Esophagus muscularis mucosa (tissue), 4 donors: Measurements from ENCODE around the gene FAM76A.

ENCODE experiments used
- CTCF ChIP-seq, 3 experiments: fragments of 200-600 bp in 2 of 3; fragments of 450-650 bp in 1 of 3; sonication (generic) in 2 of 3; IDR thresholded peaks; one replicate each; pipeline ENCODE4 v1.5.1; 2017 to 2019; ENCODE audit warnings: antibody characterized with exemption in 3 of 3, mild to moderate bottlenecking in 2 of 3, moderate library complexity in 1 of 3
- EP300 ChIP-seq: sonication (generic); formaldehyde crosslinking; IDR thresholded peaks from one replicate; pipeline ENCODE4 v1.6.1; 2017; ENCODE audit warnings: antibody characterized with exemption
- POLR2A ChIP-seq: fragments of 450-650 bp; IDR thresholded peaks from one replicate; pipeline ENCODE4 v1.6.1; 2017; ENCODE audit warnings: antibody characterized with exemption, moderate library complexity, mild to moderate bottlenecking, low read depth

DNA sequence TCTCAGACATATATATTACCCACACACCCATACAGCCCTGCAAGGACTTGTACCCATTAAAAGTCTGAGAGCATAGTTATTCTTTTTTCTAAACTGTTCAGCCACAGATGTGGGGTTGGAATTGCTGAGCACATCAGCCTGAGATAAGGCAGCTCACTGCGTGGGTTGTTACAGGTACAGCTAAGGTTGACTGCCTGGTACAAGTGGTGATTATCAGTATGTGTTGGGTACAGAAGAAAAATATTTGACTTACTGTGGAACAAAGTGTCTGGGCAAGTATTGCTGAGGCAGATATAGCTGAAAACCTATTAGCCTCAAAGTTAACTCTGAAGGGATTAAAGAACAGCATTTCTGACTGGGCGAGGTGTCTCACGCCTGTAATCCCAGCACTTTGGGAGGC lies 52.3 kb downstream of the FAM76A start:
- TF ChIP-seq POLR2A (no peak), CTCF (IDR thresholded peaks at IDR 0.05) (no peak), EP300 (no peak)
